Kidney (tissue), 14 donors: ENCODE results near the gene TMEM266. TPM values are rescaled to one million over a fixed set of nuclear protein-coding genes. Genes with fewer than 3 reads are reported as not detected.

Experiments
- DNase-seq, 5 donors: peaks; one replicate each; pipeline ENCODE4 v3.0.0-alpha.2; 2013 to 2020
- FAIRE-seq: peaks from 2 replicates; lab custom pipeline; 2012; peaks lifted over from hg19 to GRCh38; lab: Jason Lieb, UNC
- H3K27ac ChIP-seq, 2 donors: one replicate each; pipeline ENCODE4 v1.7.0; 2013; ENCODE audit warnings: low read depth in 2 of 2, low read length in 2 of 2, inconsistent platforms in 1 of 2
- H3K27me3 ChIP-seq: one replicate; pipeline ENCODE4 v1.7.1; 2013; ENCODE audit warnings: low read length, inconsistent platforms; ENCODE audit not compliant: control insufficient read depth, insufficient read depth
- H3K36me3 ChIP-seq, 3 donors: one replicate each; pipeline versions ENCODE4 v1.7.0 to v1.7.1; 2013; ENCODE audit warnings: low read length in 3 of 3, control low read depth in 1 of 3, inconsistent platforms in 1 of 3; ENCODE audit not compliant: insufficient read depth in 3 of 3, control insufficient read depth in 2 of 3
- H3K4me1 ChIP-seq, 3 donors: one replicate each; pipeline versions ENCODE4 v1.7.0 to v1.7.1; 2013; ENCODE audit warnings: low read length in 3 of 3, inconsistent platforms in 1 of 3, low read depth in 1 of 3; ENCODE audit not compliant: control insufficient read depth in 2 of 3, insufficient read depth in 2 of 3
- H3K4me3 ChIP-seq, 3 donors: one replicate each; pipeline versions ENCODE4 v1.7.0 to v1.8.1; 2013; ENCODE audit warnings: low read length in 3 of 3, control low read depth in 1 of 3, inconsistent platforms in 1 of 3
- H3K9ac ChIP-seq, 3 donors: one replicate each; pipeline versions ENCODE4 v1.7.0 to v1.7.1; 2013; ENCODE audit warnings: low read length in 3 of 3, control low read depth in 1 of 3, inconsistent platforms in 1 of 3
- H3K9me3 ChIP-seq, 3 donors: one replicate each; pipeline versions ENCODE4 v1.7.0 to v1.7.1; 2013; ENCODE audit warnings: low read length in 3 of 3, control low read depth in 1 of 3, inconsistent platforms in 1 of 3; ENCODE audit not compliant: control insufficient read depth in 2 of 3, insufficient read depth in 1 of 3
- CTCF ChIP-seq: IDR thresholded peaks from 3 replicates; pipeline ENCODE4 v1.5.1; 2012; ENCODE audit warnings: mild to moderate bottlenecking, moderate library complexity, borderline replicate concordance; ENCODE audit not compliant: insufficient read depth; ENCODE audit errors: extremely low read depth
- intact Hi-C: fragments of 100-400 bp; cut with DNase I; formaldehyde crosslinking; loops from one replicate; pipeline ENCODE4 v1.11.1; 2022
- polyA plus RNA-seq: library from polyadenylated mRNA; stranded (reverse); fragments of 350-450 nt; fragmentation: Illumina TruSeq; extraction: RNeasy Lipid Tissue Mini Kit (QIAGEN cat#74804); gene quantifications from one replicate; pipeline ENCODE4 v1.2.3, GENCODE V29; 2014; ENCODE audit warnings: low read depth, low replicate concordance; ENCODE audit not compliant: insufficient read depth
- total RNA-seq: library from RNA; stranded (reverse); fragmentation: NEBNext Ultra II Directional; extraction: Animal tissue kit (Norgen Biotek cat#: 25700); gene quantifications from one replicate; pipeline ENCODE4 v1.2.1, GENCODE V29; 2021
- donor health status: control.
- donor health status: control.
- donor health status: control.
- donor health status: control.
- donor health status: control.
- donor health status: DM: yes; HTN: yes; CAD: no.
- donor health status: Normal renal cell carcinoma (clear cell type).

The TMEM266 gene
- total and polyA plus RNA-seq, 2 donors from 2014 or later: 0.72 to 3.1 TPM

GRCh38 chr15:76155731-76156130 lies 95.9 kb downstream of the TMEM266 start:
- DNase-seq (no peak), FAIRE-seq (no peak)
- no peak for TF ChIP-seq CTCF
- no peaks in the 10 kb centered on the region for H3K9me3 ChIP-seq
- H3K4me1 ChIP-seq: no peaks in the 10 kb centered on the region
- no peak overlapping the region for H3K4me3 ChIP-seq
- H3K36me3 ChIP-seq: no peaks in the 10 kb centered on the region
- H3K27me3 ChIP-seq: no peaks in the 10 kb centered on the region
- H3K27ac ChIP-seq: no peak overlapping the region
- intact Hi-C loops: no loop called here
- no peak overlapping the region for H3K9ac ChIP-seq

- Histone ChIP-seq H3K4me3 (no peak overlapping the region), H3K36me3 (no peaks in the 10 kb centered on the region), H3K27ac (no peak overlapping the region), H3K9me3 (no peaks in the 10 kb centered on the region), H3K9ac (no peak overlapping the region), H3K27me3 (no peaks in the 10 kb centered on the region), H3K4me1 (no peaks in the 10 kb centered on the region)
- peak in 3 of 5 donors; percentile 32 to 64 (median 64) for DNase-seq
- FAIRE-seq: no peak
- intact Hi-C loops: no loop called here
- no peak for TF ChIP-seq CTCF
These were observed 98.4 kb downstream of the TMEM266 start for GRCh38 chr15:76158226-76158625.

GRCh38 chr15:76158815-76159214 lies 99.0 kb downstream of the TMEM266 start:
- intact Hi-C loops: no loop called here
- Histone ChIP-seq H3K9me3 (no peaks in the 10 kb centered on the region), H3K4me1 (no peaks in the 10 kb centered on the region), H3K4me3 (no peak overlapping the region), H3K27ac (no peak overlapping the region), H3K9ac (no peak overlapping the region), H3K27me3 (no peaks in the 10 kb centered on the region), H3K36me3 (no peaks in the 10 kb centered on the region)
- no peak for TF ChIP-seq CTCF
- FAIRE-seq (no peak), DNase-seq (no peak)

- intact Hi-C loops: no loop called here
- H3K4me1 ChIP-seq: no peaks in the 10 kb centered on the region
- no peaks in the 10 kb centered on the region for H3K36me3 ChIP-seq
- no peak overlapping the region for H3K9ac ChIP-seq
- H3K27me3 ChIP-seq: no peaks in the 10 kb centered on the region
- no peak overlapping the region for H3K4me3 ChIP-seq
- DNase-seq (no peak), FAIRE-seq (no peak)
- H3K9me3 ChIP-seq: no peaks in the 10 kb centered on the region
- TF ChIP-seq CTCF: no peak
- no peak overlapping the region for H3K27ac ChIP-seq
These were observed 99.5 kb downstream of the TMEM266 start for GRCh38 chr15:76159282-76159681.
